Right lobe of liver (tissue), 6 donors: ENCODE results near the gene PSMD5. TPM values are rescaled to one million over a fixed set of nuclear protein-coding genes. Genes with fewer than 3 reads are reported as not detected.

Experiments used
- ATAC-seq, 4 donors: fragments of 200-7000 bp; cut with Tn5 transposase; one replicate each; pipeline ENCODE4 v1.9.1; 2020; ENCODE audit warnings: mild to moderate bottlenecking in 4 of 4, moderate library complexity in 4 of 4
- DNase-seq, 3 donors: peaks; one replicate each; pipeline ENCODE4 v3.0.0-alpha.2; 2020
- H3K27ac ChIP-seq, 3 donors: fragments of 200-600 bp; one replicate each; pipeline ENCODE4 v1.8.0; 2022
- H3K27me3 ChIP-seq, 2 donors: fragments of 200-600 bp; one replicate each; pipeline ENCODE4 v1.8.0; 2022
- H3K36me3 ChIP-seq, 4 donors: fragments of 200-600 bp; sonication (generic) in 1 of 4; one replicate each; pipeline versions ENCODE4 v1.5.1 to v1.8.0; 2017 to 2022; ENCODE audit warnings: control low read depth in 1 of 4
- H3K4me1 ChIP-seq, 4 donors: fragments of 200-600 bp; sonication (generic) in 1 of 4; one replicate each; pipeline versions ENCODE4 v1.5.1 to v1.8.0; 2017 to 2022; ENCODE audit warnings: control low read depth in 1 of 4
- H3K4me3 ChIP-seq, 3 donors: fragments of 200-600 bp; one replicate each; pipeline ENCODE4 v1.8.0; 2022
- H3K9me3 ChIP-seq, 4 donors: fragments of 200-600 bp; sonication (generic) in 1 of 4; one replicate each; pipeline versions ENCODE4 v1.5.1 to v1.8.0; 2017 to 2022; ENCODE audit warnings: control low read depth in 1 of 4
- POLR2A ChIP-seq: fragments of 450-650 bp; IDR thresholded peaks from one replicate; pipeline ENCODE4 v1.6.1; 2017; ENCODE audit warnings: antibody characterized with exemption, mild to moderate bottlenecking
- WGBS: methylation state at CpG from one replicate; pipeline ENCODE4 v1.1.6; 2018; ENCODE audit warnings: low coverage, low lambda C conversion rate; ENCODE audit not compliant: insufficient coverage; ENCODE audit errors: missing lambda C conversion rate; 5-methylcytosine and 5-hydroxymethylcytosine counted together
- intact Hi-C, 2 donors: fragments of 100-400 bp; cut with DNase I; formaldehyde crosslinking; loops; one replicate each; pipeline versions ENCODE4 v1.11.2 to v1.14.1; 2022
- total RNA-seq, 6 experiments: library from RNA; depleted of rRNA in 2 of 6; stranded (reverse); fragments of >200 nt in 2 of 6; fragmentation: NEBNext Ultra II Directional in 3 of 6; extraction: Animal tissue kit (Norgen Biotek cat#: 25700) in 3 of 6; gene quantifications; one replicate each; pipeline versions ENCODE4 v1.1.0 to v1.2.4, GENCODE V29; 2016 to 2023
- TF ChIP-seq, protein P1 (sequence below), 4 donors: fragments of 200-600 bp in 3 of 4; fragments of 450-650 bp in 1 of 4; IDR thresholded peaks; one replicate each; pipeline versions ENCODE4 v1.5.1 to v1.8.0; 2016 to 2022; ENCODE audit warnings: antibody characterized with exemption in 4 of 4, mild to moderate bottlenecking in 2 of 4
- donor health status: DM: no; HTN: yes; CAD: no.
- donor health status: DM: no; HTN: no; CAD: no.
- donor health status: DM: no; HTN: no; CAD: no.
- donor health status: DM: no; HTN: yes; CAD: no.
- donor health status: DM: no; HTN: yes; CAD: no.

The PSMD5 gene
- total RNA-seq, 6 experiments from 2014 or later = 14.1 to 29.2 (median 21.5) TPM

DNA sequence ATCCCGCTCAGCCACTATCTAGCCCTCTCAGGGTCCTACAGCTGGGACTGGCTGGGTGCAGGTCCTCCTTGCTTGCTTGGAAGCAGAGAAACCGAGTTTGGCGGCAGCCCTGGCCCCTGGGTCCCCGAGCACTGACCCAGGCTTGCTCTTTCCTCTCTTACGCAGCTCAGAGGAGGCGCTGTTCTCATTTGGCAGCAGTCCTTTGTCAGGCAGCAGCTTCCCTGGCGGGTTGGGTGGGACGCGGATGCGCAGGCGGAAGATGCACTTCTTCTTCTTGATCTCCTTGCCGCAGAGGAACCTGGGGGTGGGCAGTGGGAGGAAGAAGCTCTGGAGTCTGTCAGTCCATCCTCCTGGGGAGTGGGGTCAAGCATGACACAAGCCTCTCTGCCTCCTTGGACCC lies 19.7 kb upstream of the PSMD5 start:
- Histone ChIP-seq H3K27ac (no peak overlapping the region), H3K36me3 (no peaks in the 10 kb centered on the region), H3K27me3 (no peaks in the 10 kb centered on the region), H3K9me3 (no peaks in the 10 kb centered on the region), H3K4me3 (no peak overlapping the region), H3K4me1 (no peaks in the 10 kb centered on the region)
- no peak for ATAC-seq
- 100% methylated on average over 2 of the region's 12 CpGs for WGBS
- peak in 1 of 3 donors; percentile 43 for DNase-seq
- intact Hi-C loops = no loop called here
- no peak for TF ChIP-seq POLR2A
- TF ChIP-seq, protein P1, sequence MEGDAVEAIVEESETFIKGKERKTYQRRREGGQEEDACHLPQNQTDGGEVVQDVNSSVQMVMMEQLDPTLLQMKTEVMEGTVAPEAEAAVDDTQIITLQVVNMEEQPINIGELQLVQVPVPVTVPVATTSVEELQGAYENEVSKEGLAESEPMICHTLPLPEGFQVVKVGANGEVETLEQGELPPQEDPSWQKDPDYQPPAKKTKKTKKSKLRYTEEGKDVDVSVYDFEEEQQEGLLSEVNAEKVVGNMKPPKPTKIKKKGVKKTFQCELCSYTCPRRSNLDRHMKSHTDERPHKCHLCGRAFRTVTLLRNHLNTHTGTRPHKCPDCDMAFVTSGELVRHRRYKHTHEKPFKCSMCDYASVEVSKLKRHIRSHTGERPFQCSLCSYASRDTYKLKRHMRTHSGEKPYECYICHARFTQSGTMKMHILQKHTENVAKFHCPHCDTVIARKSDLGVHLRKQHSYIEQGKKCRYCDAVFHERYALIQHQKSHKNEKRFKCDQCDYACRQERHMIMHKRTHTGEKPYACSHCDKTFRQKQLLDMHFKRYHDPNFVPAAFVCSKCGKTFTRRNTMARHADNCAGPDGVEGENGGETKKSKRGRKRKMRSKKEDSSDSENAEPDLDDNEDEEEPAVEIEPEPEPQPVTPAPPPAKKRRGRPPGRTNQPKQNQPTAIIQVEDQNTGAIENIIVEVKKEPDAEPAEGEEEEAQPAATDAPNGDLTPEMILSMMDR (IDR thresholded peaks at IDR 0.05) = no peak

DNA sequence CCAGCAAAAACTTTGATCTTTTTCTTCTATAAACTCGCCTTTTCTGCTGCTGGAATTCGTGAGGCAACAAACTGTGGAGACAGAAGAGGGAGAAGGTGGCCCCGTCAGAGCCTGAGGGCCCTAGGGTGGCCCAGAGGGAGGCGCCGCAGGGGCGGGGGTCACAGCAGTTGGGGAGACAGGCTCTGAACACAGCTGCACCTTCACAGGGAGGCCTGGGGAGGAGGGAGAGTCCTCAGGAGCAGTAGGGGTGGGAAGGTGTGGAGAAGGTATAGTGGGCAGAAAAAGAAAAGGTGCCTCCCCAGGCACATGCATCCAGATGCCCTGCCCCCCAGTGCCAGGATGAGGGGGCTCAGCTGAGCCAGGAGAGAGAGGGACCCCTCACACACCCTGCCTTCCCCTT lies 19.2 kb upstream of the PSMD5 start:
- H3K9me3 ChIP-seq = no peaks in the 10 kb centered on the region
- no peak overlapping the region for H3K4me3 ChIP-seq
- intact Hi-C loops = no loop called here
- H3K27ac ChIP-seq = no peak overlapping the region
- H3K36me3 ChIP-seq = no peaks in the 10 kb centered on the region
- H3K27me3 ChIP-seq = no peaks in the 10 kb centered on the region
- ATAC-seq = no peak
- TF ChIP-seq, protein P1 (IDR thresholded peaks at IDR 0.05) = no peak
- TF ChIP-seq POLR2A = no peak
- H3K4me1 ChIP-seq = no peaks in the 10 kb centered on the region
- peak in 1 of 3 donors; percentile 30 for DNase-seq
- WGBS = 94% methylated on average over 3 of the region's 6 CpGs

DNA sequence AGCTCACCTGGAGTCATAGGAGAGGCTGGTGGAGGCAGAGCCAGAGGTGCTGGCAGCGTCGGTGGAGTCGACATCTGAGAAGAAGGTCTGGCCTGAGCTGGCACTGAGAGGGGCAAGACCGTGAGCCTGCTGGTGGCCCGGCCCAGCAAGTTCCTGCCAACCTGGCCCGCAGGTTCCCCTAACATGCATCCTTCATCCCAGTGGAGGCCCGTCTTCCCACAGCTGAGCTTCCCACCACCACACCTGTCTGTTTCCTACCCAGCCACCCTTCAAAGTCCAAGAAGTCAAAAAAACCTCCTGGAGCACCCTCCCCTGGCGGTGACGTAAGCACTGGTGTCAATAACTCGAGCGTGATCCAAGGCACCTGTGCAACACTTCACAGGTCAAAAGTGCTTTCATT lies 17.4 kb upstream of the PSMD5 start:
- 74% methylated on average over 3 of the region's 11 CpGs for WGBS
- ATAC-seq = no peak

DNA sequence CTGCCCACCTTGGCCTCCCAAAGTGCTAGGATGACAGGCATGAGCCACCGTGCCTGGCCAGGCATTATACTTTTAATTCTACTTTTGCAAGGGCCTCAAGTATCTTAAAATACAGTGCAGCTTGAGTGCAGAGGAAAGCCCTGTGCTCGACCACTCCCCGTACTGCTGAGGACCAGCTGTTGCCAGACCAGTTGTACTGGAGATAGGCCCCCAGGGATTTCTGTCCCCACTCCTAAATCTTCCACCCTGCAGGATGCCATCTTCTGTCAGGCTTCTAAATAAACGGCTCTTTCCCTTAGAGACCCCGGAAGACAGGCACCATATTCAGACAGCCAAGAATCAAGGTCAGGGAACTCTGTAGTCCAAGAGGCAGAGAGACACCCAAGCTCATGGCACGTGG lies 16.6 kb upstream of the PSMD5 start:
- H3K36me3 ChIP-seq = no peaks in the 10 kb centered on the region
- no peak for ATAC-seq

More for the DNA sequence above, 17.4 kb upstream of the PSMD5 start:
- H3K4me3 ChIP-seq = no peak overlapping the region
- TF ChIP-seq, protein P1 (IDR thresholded peaks at IDR 0.05) = no peak
- TF ChIP-seq POLR2A = no peak
- H3K36me3 ChIP-seq = no peaks in the 10 kb centered on the region
- H3K9me3 ChIP-seq = no peaks in the 10 kb centered on the region
- intact Hi-C loops = no loop called here
- no peak overlapping the region for H3K27ac ChIP-seq
- no peaks in the 10 kb centered on the region for H3K4me1 ChIP-seq
- no peaks in the 10 kb centered on the region for H3K27me3 ChIP-seq
- peak in 1 of 3 donors; percentile 42 for DNase-seq

More for the DNA sequence above, 16.6 kb upstream of the PSMD5 start:
- intact Hi-C loops = no loop called here
- WGBS = 92% methylated on average over 4 of the region's 6 CpGs
- no peaks in the 10 kb centered on the region for H3K27me3 ChIP-seq
- H3K4me1 ChIP-seq = no peaks in the 10 kb centered on the region
- H3K9me3 ChIP-seq = no peaks in the 10 kb centered on the region
- H3K27ac ChIP-seq = no peak overlapping the region
- no peak overlapping the region for H3K4me3 ChIP-seq
- TF ChIP-seq POLR2A = no peak
- TF ChIP-seq, protein P1 (IDR thresholded peaks at IDR 0.05) = no peak
- DNase-seq = no peak
